Measurements from ENCODE around the gene LYRM9.
A peak's percentile ranks its signal among the peaks of the same experiment; 100 is the strongest.

The LYRM9 gene

DNA sequence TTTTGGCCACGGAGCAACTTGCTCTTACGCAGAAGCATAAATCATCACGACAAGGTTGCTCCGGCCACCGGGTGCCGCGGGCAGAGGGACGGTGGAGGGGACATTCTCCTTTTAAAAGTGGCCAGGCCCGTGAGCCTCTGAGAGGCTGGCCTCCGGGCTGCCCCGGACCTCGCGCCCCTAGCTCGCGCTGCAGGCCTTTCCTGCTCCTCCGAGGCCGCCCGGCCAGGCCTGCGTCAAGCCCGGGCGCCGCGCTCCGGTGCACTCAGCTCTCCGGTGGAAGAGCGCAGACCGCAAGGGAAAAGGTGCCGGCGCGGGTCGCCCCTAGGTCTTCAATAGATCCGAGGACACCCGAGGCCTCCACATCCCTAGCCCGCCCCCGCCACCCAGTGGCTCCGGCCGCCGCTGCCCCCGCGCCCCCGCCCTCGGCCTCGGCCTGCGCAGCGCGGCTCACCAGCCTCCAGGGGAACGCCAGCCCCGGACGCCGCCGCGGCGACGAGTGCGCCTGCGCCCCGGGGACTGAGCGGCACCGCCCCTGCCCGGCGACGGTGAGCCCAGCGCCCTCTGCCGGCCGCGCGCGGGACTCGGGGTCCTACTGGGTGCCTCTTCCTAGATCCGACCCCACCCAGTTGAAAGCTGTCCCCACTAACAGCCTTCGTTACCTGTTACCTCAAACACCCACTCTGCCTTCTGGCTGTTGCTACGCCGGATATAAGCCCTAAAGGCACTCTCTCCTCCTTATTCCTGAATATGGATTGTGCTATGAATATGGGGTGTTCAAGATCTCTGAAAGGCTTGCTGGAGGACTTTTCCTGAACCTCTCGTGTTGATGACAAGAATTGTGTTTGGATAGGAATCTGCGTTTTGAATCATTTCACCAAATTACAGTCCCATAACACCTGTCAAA, at the start of gene LYRM9:
Gene LYRM9, minus strand, starts transcription at position 500 of the 904 bp plus-strand sequence. CDS start 10,671 bp downstream, outside the sequence.
- DNase-seq (ENCODE audit: low spot score), result peak; percentile 95
- in situ Hi-C loops (cut with MboI; ENCODE audit: low pct_unique_long_range_greater_than_20kb, low sequenced_read_pairs, unreplicated experiment), result no loop called here
- peak; percentile 92 for TF ChIP-seq CTCF (IDR thresholded peaks at IDR 0.05; ENCODE audit: extremely low read depth, insufficient read depth, missing control alignments)

- no peak for DNase-seq (ENCODE audit: low spot score)
- TF ChIP-seq CTCF (IDR thresholded peaks at IDR 0.05; ENCODE audit: extremely low read depth, insufficient read depth, missing control alignments), result no peak
- in situ Hi-C loops (cut with MboI; ENCODE audit: low pct_unique_long_range_greater_than_20kb, low sequenced_read_pairs, unreplicated experiment), result loop anchor here (25.0 kb wide), 1 partner anchor 103 kb away; no protein-coding TSS in a partner anchor
Measured at GRCh38 chr17:27940503-27941428, 47.6 kb upstream of the LYRM9 start.

DNA sequence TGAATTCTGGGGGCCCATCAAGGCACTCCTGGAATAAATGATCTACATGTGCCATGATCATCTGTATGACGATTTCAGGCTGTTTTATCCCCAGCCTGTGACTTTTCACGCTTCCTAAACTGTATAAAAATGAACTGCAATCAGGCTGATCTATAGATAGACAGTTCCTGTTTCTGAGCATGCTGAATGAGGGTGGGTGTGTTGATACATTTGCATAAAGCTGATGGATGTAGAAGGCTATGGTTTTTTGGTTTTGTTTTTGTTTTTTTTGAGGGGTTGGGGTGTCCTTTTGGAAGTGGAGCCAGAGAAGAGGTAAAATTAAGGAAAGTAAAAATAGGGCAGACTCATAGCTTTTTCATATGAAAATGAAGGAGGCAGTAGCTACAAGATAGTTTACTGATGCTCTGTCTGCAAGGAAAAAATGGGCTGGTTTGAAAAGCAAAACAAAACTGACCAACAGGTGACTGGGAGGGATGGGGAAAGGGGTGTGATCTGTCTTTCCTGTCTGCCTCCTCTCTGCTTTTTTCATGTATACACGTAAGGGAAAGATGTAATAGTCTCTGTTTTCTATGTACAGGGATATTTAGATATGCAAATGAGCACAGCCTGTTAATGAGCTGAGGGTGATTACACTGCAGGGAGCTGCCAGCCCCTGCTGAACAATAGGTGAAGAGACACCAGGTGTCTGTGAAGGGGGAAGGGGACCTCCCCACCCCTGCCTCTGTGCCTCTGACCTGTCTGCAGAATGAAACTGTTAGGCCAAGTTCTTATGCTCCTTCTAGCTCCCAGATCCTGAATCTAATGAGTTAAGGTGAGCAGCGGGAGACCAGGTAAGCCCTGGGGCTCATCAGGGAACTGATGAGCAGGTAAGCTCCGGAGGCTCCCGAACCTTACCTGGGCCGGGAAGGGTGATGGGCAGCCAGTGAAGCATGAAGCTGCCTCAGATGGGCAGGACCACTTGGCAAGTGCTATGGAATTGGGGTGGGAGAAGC, 46.6 kb upstream of the LYRM9 start:
- in situ Hi-C loops (cut with MboI; ENCODE audit: low pct_unique_long_range_greater_than_20kb, low sequenced_read_pairs, unreplicated experiment), result loop anchor here (25.0 kb wide), 1 partner anchor 102 kb away; no protein-coding TSS in a partner anchor
- no peak for TF ChIP-seq CTCF (IDR thresholded peaks at IDR 0.05; ENCODE audit: extremely low read depth, insufficient read depth, missing control alignments)
- peak; percentile 37 for DNase-seq (ENCODE audit: low spot score)

DNA sequence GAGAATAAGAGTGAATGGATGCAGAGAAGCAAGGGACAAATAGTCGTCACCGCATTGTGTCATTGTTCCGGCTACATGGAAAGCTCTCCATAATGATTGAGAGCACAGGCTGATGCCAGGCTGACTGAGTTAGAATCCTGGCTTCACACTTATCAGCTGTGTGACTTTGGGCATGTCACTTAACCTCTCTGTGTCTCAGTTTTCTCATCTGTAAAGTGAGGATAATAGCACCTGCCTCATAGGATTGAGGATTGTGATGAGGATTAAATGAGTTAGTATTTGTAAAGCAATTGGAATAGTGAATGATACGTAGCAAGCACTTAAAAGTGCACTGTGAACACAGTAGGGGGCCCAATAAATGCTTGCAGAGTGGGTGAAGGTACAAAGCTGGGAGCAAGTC, 45.7 kb upstream of the LYRM9 start:
- no peak for TF ChIP-seq CTCF (IDR thresholded peaks at IDR 0.05; ENCODE audit: extremely low read depth, insufficient read depth, missing control alignments)
- in situ Hi-C loops (cut with MboI; ENCODE audit: low pct_unique_long_range_greater_than_20kb, low sequenced_read_pairs, unreplicated experiment), result loop anchor here (25.0 kb wide), 1 partner anchor 102 kb away; no protein-coding TSS in a partner anchor
- no peak for DNase-seq (ENCODE audit: low spot score)

GRCh38 chr17:27938241-27938640, 45.1 kb upstream of the LYRM9 start:
- TF ChIP-seq CTCF (IDR thresholded peaks at IDR 0.05; ENCODE audit: extremely low read depth, insufficient read depth, missing control alignments), result no peak
- no peak for DNase-seq (ENCODE audit: low spot score)
- in situ Hi-C loops (cut with MboI; ENCODE audit: low pct_unique_long_range_greater_than_20kb, low sequenced_read_pairs, unreplicated experiment), result loop anchor here (25.0 kb wide), 1 partner anchor 101 kb away; no protein-coding TSS in a partner anchor
